ENCODE results near the gene SLC2A4.

DNA sequence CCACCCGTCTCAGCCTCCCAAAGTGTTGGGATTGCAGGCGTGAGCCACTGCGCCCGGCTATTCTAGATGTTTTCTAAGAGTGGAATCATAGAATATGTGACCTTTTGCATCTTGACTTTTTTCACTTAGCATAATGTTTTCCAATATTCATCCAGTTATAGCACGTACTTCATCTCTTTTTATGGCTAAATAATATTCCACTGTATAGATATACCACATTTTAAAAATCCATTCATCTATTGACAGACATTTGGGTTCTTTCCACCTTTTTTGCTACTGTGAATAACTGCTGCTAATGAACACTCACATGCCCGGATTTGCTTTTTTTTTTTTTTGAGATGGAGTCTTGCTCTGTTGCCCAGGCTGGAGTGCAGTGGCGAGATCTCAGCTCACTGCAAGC, 22.7 kb downstream of the SLC2A4 start:
- TF ChIP-seq, protein P1, sequence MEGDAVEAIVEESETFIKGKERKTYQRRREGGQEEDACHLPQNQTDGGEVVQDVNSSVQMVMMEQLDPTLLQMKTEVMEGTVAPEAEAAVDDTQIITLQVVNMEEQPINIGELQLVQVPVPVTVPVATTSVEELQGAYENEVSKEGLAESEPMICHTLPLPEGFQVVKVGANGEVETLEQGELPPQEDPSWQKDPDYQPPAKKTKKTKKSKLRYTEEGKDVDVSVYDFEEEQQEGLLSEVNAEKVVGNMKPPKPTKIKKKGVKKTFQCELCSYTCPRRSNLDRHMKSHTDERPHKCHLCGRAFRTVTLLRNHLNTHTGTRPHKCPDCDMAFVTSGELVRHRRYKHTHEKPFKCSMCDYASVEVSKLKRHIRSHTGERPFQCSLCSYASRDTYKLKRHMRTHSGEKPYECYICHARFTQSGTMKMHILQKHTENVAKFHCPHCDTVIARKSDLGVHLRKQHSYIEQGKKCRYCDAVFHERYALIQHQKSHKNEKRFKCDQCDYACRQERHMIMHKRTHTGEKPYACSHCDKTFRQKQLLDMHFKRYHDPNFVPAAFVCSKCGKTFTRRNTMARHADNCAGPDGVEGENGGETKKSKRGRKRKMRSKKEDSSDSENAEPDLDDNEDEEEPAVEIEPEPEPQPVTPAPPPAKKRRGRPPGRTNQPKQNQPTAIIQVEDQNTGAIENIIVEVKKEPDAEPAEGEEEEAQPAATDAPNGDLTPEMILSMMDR (IDR thresholded peaks at IDR 0.05) = no peak
- TF ChIP-seq POLR2A (IDR thresholded peaks at IDR 0.05) = no peak
- no peak for TF ChIP-seq EP300 (IDR thresholded peaks at IDR 0.05)
